SW 1271 (cell line): ENCODE data around the gene ITPR2.
"Not testable (repeated sequence)": the region's sequence is repeated elsewhere in the genome, so short reads cannot be mapped to it uniquely, and the experiment has no call there.

Source experiments
- DNase-seq, 2 experiments: peaks; one replicate each; lab custom pipeline; 2025; lab: John Stamatoyannopoulos, UW

ITPR2 gene

DNA sequence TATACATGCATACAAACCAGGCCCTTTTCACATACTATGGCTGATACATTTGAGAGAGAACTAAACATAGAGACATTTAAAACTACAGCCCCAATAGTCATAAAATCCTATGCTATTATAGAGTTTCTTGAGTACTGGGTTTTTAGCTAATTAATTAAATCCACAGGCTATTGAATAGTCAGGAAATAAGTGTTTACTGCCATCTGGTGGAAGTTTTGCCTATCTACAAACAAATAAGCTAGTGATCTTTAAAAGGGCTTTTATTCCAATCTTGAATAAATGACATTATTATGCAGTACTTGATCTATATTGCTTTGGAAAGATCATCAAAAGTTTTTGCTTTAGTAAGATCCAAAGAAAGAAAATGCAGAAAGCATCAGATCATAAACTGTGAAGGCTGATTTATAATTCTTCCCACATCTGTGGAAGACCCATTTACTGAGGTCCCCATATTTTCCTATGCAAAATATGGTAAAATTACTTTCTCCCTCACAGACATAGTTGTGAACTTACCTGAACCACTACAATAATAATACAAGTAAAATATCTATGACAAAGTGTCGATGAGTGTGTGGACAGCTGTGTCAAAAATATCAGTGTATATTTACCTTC is 131.3 kb downstream of the ITPR2 start:
- peak; percentile 26 to 69 for DNase-seq

- no peak for DNase-seq
Observed at GRCh38 chr12:26700430-26700829, 132.6 kb downstream of the ITPR2 start.

DNA sequence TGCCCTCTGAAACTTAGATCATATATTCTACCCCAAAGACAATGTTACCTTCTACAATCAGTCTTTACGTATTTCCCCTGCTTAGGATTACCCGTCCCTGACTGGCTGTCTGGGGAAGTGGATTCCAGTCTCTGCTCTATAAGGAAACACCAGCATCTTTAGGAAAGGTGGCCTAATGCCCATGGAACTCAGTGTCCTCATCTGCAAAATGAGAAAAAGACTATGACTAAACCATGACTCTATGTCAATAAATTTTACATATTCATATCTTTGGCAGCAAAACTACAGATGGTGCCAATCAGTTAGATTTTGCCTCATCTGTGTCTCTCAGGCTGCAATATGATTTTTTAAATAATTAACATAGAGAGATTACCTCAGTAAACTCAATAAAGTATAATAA is 133.8 kb downstream of the ITPR2 start:
- no peak for DNase-seq

DNA sequence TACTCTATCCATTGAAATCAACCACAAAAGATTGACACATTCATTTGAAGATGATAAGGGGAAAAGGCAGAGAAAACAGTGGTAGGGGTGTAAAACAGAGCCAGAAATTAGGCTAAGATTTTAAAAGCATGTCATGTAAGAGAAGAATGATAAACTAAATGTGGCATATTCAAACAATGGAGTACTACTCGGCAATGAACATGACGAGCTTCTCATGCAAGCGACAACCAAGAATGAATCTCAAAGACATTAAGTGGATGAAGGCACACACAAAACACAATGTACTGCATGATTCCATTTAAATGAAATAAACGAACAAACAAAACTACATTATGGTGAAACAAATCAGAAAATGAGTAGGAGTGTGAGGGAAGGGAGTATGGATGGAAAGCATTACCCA is 134.8 kb downstream of the ITPR2 start:
- no peak for DNase-seq

- DNase-seq, result no peak
Observed at GRCh38 chr12:26697217-26697616, 135.8 kb downstream of the ITPR2 start.

DNA sequence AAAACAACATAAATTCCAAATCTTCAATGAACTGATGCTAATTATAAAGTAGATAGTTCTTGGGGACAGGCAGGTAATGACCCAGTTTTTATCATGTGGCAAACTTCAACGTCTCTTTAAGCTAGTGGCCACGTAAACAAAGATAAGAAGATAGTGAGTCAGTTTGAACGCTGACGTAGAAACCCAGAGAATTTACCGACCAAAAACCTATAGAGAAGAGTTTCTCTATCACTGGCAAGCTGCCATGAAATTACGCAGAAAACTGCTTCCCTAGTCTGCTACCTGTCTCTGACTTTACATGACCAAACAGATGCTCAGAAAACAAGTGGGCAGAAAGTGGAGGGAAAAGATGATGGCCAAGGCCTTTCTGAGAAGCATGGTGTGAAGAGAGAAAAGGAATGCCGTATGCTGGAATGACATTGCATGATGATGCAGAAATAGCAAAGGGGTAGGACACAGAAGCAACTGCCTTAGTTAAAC is 136.3 kb downstream of the ITPR2 start:
- DNase-seq, result no peak

- DNase-seq, result no peak
Observed at GRCh38 chr12:26696048-26696612, 136.9 kb downstream of the ITPR2 start.

GRCh38 chr12:26694402-26694801 is 138.6 kb downstream of the ITPR2 start:
- DNase-seq, result no peak

- DNase-seq, result no peak
Observed at GRCh38 chr12:26692407-26692806, 140.6 kb downstream of the ITPR2 start.

DNA sequence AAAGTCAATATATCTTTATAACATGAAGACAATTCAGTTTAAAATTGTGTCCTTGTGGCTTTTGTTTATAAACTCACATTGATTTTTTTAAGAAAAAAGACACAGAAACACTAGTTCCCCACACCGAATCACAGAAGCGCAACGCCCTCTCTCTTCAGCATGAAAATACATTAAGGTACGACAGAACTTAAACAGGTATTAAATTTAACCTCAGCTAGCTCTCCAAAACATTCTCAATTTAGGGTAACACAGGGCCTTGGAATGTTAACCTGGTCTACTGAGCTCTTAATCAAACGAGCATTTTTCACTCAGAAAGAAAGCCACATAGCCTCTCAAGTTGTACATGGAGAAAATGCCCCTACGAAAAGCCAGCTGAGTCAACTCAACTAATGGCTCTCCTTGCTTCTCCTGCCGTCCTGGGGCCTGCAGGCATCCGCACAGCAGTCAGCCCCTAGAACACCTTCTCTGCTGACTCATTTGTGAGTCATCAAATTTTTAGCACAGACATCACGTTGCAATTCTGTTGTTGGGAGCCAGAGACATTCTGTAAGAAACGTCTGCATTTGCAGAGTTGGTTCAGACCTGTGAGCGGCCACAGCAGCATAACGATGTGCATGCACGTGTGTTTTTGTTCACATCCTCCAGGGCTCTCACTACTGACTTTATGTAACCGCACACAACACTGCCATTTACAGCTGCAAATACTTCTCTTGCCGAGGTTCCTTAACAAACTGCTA is 141.6 kb downstream of the ITPR2 start:
- peak; percentile 95 to 97 for DNase-seq

- DNase-seq, result no peak
Observed at GRCh38 chr12:26690601-26691000, 142.4 kb downstream of the ITPR2 start.

GRCh38 chr12:26689281-26689841 is 143.6 kb downstream of the ITPR2 start:
- no peak for DNase-seq

DNA sequence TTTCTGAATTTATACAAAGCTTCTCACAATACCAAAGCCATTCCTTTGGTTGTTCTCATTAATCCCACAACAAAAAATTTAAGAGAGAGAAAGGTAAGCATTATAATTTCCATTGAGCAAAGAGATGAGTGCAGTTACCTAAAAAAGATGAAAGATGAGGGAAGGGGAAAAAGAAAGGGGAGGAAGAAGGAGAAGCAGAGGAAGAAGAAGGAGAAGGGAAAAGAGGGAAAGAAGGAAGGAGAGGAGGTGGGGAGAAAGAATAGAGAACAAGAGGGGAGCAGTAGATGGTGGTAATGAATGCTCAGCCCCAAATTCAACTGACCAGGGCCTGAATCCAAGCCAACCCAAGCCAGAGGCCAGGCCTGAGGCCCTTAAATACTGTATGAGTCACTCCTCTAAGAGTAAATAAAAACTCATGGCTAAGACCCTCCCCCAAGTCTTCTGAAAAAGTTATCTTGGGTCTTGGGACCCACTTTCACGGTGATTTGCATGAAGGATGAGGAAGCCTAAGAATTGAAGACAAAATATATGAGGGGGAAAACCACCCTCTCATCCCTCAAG is 144.6 kb downstream of the ITPR2 start:
- no peak for DNase-seq

- DNase-seq, result no peak
Observed at GRCh38 chr12:26686408-26686807, 146.6 kb downstream of the ITPR2 start.

DNA sequence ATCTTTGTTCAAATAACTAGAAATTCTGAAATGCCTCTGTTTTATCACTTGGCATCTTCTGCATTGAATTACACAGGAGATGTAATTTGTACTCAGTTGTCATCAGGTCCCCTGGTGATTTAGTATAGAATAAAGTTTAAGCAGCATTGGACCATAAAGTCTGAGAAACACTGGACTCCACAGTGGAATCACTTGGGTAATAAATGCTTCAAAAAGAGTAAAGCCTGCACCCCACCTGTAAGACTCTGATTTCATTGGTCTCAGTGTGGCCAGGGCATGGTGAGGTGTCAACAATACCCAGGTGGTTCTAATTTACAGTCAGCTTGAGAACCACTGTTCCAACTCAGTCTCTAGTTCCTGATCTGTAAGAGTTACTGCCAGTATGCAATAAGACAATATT is 148.9 kb downstream of the ITPR2 start:
- DNase-seq, result no peak

DNA sequence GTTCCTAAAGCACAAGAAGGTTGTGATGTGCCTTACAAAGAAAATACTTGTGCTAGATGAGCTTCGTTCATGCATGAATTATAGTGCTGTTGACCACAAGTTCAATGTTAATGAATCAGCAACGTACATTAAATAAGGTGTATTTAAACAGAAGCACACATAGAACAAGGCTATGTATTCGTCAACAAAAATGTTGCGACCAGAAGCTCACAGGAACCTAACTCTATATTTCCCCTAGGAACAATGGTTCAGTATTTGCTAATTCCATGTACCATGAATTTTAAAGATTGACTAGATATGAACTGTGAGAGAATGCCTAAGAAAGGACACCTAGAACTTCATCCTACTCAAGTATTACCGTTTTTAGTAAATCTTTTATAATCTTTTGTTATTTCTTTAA is 149.6 kb downstream of the ITPR2 start:
- DNase-seq, result no peak

GRCh38 chr12:26680727-26681455 is 152.1 kb downstream of the ITPR2 start:
- no peak for DNase-seq

DNA sequence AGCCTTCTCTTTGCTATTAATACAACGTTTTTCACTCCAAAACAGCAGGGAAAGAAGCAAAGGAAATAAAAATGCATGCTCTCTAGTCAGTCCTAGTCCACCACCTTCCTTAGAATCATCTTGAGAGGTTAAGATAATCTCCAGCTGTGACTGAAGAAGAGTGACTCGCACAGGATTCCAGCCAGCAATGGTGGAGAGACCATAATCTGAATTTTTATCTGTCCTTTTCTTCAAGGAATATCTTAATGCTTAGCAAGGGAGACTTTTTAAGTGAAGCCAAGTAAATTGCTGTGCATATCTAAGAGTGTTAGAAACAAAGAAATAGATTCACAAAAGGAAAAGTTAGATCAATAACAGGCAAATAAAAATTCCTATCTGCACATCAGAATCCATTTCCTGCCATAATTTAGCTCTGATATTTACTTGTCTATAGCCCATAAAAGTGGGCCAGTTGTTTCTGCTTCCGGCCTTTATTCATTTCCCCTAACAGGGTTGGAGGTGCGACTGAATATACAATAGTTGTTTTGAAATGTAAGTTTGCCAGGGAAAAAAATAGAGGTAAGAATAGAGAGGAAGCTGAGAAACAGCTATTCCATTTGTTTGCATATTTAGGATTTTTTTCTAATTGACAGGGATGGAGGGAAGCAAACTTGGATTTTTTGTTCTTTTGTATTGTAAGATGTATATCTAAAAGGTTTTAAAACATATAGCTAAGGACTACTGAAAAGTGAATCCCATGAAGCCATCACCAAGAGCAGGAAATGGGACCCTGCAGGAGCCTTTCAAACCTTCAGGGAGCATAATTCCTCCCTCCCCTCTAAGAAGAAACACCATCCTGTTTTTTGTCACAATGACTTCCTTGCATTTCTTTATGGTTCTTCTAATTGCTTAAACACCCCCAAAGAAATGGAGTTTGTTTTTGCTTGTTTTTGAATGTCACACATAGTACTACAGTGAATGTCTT is 154.0 kb downstream of the ITPR2 start:
- peak in 1 of 2 experiments; percentile 37 for DNase-seq

- DNase-seq, result not testable (repeated sequence)
Observed at GRCh38 chr12:26671487-26671886, 161.5 kb downstream of the ITPR2 start.

- no peak for DNase-seq
Observed at GRCh38 chr12:26668847-26669246, 164.1 kb downstream of the ITPR2 start.

DNA sequence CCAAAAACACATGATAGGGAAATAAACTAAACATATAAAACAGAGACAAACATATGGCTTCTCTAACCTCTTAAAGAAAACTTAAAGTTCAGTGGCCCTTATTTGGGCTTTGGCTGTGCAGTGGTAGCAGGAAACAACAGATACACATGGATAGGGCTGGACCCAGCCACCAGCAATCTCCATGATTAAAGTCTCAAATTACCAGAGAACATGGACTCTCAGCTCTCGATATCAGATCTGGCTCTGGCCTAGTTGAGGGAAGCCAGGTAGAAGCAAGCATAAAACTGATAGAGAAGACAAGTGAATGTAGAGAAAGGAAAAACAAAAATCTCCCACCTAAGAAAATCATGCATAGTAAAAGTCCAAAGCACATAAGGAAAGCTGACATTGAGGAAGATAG is 164.8 kb downstream of the ITPR2 start:
- DNase-seq, result no peak
